Measurements from ENCODE around the gene COL6A1.
"Not testable (repeated sequence)": the region's sequence is repeated elsewhere in the genome, so short reads cannot be mapped to it uniquely, and the experiment has no call there.

The COL6A1 gene

DNA sequence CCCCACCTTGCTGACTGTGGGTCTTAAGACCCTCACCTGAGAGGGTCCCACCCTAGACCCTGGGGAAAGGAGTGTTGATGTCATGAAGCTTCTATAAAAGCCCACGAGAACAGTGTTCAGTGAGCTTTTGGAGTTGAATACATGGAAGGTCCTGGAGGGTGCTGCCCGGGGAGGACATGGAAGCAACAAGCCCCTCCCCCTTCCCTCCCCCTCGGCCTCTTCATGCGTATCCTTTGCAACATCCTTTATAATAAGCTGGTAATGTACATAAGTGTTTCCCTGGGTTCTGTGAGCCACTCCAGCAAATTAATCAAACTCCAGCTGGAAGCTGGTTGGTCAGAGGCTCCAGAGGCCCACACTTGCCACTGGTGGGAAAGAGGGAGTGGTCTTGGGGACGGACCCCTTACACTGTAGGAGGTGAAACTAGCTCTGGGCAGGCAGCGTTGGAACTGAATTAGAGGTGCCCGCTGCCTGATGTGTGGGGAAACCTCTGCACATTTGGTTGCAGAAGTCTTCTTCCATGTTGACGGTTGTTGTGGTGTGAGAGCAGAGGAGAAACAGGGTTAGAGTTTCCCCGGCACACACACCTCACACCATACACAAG lies 14.7 kb upstream of the COL6A1 start:
- DNase-seq: no peak

DNA sequence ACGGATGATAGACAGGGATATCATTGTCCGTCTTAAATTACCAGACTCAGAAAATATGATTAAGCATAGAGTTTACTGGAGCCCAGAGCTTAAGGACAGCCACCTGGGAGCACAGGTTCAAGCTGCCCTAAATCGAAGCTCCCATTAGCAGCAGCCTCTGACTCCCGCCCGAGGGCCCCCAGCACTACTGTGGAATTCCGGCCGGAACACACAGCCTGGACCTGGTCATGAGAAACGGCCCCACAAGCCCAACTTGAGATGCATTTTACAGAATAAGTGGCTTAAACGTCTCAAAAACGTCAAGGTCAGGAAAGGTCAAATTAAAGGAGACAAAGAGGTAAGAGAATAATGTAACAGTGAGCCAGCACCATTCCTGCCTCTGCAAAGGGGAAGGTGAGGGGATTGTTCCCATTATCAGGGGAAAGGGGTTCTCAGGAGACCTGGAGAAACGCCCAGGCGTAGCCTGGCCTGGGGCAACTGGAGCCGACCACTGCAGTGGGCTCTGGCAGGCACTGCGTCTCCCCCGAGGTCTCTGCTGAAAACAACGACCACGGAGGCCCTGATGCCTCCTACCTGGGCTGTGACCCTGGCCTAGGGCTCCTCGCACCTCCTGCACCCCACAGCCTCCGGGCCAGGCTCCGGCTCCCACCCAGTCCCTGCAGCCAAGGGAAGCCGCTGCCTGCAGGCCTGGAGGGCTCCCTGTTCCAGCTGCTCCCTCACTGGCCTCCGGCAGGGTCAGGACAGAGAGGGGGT lies 11.5 kb upstream of the COL6A1 start:
- DNase-seq: no peak

DNA sequence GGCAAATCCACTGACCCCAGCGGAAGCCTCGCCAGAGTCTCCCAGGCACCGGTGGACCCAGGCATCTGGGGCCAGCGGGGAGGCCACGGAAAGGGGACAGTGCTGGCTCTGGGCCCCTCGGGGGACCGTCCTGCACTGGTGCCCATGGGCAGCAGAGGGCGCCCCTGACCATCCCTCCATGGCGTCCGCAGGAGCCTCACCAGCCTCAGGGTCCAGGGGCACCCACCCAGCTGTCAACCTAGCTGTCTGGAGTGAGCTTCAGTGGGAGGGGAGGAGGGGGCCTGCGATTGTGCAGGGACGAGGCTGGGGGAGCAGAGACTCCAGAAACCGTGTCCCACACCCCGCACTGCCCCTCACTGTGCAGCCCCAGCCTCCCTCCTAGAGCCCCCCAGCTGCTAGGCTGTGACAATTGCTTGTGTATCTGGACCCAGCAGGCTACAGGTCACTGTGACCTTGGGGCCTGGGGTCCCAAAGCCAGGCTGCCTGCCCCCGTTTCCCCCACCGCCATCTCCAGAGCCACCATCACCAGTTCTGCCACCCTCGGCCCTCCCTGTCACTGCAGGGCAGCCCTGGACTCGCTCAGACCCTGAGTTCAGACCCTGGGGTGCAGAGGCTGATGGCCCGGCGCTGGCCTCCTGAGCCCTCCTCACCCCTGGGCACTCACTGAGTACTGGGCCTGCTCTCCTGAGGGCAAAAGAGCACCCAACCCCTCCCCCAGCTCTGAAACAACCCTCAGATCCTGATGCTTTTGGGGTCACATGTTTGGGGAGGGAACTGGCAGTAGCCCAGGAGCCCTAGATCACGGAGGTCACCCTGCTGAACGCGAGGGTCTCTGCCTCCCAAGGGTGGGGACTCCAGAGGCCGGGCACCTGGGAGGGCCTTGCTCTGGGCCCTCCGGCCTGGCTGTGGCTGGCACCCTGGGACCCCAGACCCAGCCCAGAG lies 10.6 kb upstream of the COL6A1 start:
- DNase-seq: peak; percentile 55

DNA sequence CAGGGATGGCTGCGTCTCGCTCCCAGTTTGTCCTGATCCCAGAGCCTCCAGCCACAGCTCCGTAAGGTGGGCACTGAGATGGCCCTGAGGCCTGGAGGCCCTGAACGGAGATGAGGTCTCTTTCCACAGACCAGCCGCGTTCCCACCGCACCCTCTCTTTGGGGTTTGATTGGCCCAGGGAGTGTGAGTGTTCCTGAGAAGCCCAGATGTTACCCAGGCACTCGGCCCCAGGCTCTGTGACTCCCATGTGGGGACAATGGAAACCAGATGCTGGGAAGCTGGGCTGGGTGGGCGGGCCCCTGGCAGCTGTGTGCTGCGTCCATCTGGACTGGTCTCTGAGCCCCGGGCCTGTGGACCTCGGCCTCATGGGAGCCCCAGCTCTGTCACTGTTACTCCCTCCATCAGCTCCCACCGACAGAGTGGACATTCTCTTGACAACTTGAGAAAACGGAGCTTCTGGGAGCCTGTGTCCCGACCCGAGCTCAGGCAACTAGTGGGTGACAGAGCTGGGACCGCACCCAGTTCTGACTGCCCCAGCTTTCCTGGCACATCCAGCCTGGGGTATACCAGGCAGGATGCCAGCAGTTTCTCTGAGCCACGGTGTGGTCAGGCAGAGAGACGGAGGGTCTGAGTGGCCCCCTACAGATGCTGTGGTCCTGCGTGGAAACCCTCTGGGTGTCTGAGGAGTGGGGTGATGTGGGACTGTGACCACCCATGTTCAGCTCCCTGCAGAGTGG lies 9.8 kb upstream of the COL6A1 start:
- DNase-seq: no peak

DNA sequence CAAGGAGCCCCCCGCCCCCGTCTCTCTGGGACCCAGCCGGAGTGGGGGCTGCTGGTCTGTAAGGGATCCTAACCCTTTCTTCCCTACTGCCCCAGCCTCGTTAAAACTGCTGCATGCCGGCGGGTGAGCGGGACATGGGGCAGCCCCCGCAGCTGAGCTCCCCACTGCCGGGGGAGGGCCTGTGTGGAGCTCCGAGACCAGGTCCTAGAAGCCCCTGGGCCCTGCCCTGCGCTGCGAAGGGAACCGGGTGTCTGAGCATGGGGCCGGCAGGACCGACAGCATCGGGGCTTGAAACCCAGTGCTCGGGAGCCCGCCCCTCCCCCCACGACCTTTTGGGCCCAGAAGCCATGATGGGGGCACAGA lies 9.2 kb upstream of the COL6A1 start:
- DNase-seq: no peak

DNA sequence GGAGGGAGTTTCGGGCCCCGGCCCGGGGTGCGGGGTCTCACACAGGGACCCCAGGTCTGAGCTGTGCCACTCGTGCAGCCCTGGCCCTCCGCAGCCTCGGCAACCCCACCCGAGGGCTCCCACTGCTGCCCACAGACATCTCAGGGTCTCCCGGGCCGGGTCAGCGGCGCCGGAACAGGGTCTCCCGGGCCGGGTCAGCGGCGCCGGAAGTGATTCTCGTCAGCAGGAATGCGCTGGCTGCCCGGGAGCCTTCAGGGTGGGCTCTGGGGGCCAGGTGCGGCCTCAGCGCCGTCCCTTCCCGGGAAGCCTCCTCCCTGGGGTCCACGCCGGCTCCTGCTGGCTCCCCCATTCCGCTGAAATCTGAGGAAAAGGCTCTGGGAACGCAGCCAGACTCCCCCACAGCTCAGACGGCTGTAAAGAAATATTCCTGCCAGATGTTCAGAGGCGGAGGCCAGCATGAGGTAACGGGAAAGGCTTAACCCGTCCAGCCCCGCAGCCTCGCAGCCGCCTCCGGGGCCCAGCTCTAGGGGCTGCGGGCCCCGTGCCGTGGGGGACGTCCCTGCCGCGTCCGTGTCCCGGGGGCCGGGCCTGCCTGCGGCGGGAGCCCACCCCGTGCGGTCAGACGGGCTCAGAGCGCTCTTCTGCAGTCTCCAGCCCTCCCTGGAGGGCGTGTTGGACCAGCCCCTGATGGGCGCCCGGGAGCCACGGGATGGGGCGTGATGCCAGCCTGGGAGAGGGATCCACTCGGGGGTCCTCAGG lies 8.7 kb upstream of the COL6A1 start:
- peak; percentile 49 for DNase-seq

DNA sequence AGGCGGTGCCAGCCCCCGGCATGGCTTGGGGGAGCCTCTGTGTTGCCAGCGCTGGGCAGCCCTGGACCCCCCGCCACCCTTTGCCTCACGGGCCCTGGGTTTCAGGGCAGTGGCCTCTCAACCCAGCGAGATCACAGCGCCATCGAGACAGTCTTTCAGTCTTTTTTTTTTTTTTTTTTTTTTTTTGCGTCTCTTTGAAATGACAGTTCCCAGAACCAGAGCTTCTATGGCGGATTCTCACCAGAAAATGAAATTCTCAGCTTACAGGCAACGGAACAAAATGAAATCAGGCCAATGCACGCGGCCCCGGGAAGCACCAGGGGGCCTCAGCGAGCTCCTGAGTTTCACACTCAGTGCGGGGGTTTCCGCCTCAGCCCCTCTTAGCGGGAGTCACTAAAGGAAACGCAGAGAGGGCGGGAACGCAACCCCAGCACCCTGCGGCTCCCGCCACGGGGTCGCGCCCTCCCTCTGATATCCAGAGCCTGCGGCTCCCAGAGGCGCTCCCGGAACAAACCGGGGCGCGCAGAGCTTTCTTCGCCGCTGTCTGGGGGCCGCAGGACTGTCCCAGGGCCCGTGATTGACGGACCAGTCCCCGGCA lies 8.0 kb upstream of the COL6A1 start:
- peak; percentile 60 for DNase-seq

DNA sequence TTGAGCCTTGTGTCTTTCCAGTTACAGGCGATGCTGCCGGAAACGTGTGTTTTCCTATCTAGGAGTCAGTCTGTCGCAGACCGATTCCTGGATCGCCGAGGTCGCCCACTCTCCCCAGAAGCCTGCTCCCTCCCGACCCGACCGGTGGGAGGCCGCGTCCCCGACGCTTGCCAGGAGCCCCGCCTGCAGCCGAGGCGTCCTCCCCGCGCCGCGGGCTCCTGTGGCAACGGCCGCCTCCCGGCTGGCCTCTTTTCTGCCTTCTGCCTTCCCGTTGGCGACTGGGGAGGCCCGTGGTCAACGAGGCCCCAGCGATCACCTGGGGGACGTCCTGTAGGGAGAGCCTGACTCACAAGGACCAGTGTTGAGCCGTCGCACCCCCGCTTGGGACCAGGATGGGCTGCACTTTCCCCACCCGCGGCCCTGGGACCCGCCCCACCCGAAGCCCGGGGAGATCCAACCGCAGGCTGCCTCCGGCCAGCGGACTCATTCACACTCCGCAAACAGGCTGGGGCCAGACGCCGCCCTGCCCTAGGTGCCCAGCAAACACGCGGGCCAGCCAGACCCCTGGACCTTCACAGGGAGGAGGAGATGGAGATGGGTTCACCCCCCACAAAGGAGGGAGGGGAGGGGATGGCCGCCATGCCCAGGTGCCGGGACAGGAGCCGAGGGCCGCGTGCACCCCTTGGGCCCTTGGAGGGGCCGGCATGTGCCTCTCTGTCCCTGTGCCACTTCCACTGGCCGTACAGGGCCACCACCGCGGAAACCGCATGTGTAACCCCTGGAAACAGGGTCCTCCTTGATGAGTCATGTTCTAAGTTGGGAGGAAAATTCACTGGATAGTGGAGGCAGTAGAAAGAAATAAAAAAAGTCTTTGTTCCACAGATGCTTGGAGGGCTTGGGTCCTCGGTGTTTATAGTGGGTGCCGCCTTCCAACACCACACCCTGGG lies 7.2 kb upstream of the COL6A1 start:
- peak; percentile 70 for DNase-seq

DNA sequence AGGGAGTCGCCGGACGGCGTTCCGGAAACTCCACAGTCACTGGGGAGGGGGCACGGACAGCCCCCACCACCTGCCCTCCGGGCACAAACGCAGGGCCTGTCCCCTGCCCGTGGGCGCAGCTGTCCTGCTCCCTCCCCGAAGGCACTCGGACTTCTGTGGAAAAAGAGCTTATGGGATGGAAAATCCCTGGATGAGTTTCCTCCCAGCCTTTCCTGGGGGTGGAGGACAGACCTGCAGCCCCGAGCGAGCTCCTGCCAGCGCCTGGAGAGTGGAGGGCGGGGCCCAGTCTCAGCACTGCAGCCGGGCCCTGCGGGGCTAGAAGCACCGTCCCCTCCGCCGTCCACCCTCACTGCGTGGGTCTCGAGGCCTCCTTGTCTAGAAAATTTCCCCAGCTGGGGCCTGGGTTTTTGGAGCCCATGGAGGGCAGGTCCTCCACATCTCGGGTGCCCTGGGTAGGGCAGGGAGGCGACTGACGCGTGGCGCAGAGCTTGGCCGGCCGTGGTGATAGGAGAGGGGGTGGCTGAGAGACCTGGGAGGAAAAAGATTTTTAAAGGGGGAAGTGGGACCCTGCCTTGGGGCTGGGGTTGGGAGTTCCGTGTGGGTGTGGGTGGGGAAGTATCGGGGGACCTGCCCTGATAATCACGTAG lies 6.4 kb upstream of the COL6A1 start:
- peak; percentile 19 for DNase-seq

DNA sequence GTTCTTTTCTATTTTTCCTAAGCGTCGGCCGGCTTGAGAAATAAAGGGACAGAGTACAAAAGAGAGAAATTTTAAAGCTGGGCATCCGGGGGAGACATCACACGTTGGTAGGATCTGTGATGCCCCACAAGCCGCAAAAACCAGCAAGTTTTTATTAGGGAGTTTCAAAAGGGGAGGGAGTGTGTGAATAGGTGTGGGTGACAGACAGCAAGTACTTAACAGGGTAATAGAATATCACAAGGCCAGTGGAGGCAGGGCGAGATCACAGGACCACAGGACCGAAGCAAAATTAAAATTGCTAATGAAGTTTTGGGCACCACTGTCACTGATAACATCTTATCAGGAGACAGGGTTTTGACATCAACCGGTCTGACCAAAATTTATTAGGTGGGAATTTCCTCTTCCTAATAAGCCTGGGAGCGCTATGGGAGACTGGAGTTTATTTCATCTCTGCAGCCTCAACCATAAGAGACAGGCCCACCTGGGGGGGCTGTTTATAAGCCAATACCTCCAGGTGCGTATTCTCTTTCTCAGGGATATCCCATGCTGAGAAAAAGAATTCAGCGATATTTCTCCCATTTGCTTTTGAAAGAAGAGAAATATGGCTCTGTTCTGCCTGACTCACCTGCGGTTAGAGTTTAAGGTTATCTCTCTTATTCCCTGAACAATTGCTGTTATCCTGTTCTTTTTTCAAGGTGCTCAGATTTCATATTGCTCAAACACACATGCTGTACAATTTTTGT lies 5.7 kb upstream of the COL6A1 start:
- DNase-seq: not testable (repeated sequence)

DNA sequence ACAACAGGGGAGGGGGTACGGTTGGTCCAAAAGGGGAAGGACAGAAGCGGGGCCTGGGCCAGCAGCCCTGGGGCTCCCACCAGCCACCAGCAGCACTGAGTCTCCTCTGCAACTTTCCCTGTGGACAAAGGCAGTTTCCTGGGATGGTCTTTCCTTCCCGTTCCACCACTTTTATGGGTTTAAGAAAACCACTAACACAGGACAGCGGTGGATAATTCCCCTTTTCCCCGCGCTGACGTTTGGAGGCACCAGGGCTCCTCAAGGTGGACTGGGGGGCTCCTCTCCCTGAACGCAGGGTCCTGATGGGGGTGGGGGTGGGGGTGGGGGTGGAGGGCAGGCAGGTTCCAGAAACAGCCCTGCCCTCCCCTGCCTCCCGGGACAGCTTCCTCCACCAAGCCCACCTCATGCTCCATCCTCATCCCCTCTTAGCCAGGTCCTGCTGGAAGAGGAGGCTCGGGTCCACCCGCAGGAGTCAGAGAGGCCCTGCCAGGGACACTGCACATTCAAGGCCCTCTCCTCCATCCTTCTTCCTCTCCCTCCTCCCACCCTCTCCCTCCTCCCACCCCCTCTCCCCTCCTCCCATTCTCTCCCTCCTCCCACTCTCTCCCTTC lies 4.8 kb upstream of the COL6A1 start:
- no peak for DNase-seq

DNA sequence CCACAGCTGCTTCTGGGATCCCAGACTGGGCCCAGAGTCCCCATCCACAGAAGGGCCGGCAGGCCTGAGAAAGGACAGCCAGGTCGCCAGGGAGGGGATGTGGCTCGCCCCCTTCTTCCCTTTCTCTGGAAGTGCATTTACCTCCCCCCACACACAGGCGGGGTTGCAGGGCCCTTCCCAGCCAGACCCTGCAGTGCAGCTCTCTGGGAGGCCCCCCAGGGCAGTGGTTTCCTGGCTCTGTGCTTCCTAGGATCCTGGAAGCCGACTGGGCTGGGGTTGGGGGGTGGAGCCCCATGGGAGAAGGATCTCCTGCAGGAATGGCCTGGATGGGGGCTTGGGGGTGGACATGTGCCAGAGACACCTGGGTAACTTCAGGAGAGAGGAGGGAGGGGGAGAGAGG lies 4.2 kb upstream of the COL6A1 start:
- no peak for DNase-seq

DNA sequence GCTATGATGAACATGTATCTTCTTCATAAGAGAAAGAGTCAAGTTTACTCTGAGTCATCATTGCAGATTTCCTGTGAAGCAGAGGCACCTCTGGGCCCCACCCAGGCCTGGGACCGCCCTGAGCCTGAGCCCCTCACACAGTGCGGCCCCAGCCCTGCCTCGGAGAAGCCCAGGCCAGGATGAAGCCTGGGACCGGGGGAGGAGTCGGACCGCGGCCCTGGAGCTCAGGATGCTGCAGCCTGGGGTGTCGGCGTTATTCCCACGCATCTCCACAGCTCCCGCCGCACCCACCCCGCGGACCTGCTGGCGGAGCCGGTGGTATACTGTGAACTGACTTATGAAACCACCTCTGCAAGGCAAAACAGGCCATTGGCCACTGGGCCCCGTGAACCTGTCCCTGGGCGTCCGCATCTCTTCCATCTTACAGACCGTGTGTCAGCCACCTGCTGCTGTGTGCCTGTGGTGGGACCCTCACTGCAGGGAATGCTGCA lies 2.4 kb upstream of the COL6A1 start:
- peak; percentile 31 for DNase-seq

DNA sequence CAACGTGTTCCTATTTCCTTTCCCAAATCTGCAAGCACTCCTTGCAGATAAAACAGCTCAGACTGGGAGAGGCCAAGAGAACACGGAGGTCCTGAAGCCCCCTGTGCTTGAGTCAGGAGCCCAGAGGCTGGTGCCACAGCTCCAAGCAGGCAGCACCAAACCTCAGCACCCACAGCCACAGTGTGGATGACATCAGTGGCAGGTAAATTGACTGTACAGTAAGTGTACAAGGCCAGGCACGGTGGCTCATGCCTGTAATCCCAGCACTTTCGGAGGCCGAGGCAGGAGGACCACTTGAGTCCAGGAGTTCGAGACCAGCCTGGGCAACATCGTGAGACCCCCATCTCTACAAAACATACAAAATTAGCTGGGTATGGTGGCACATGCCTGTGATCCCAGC lies 1.9 kb upstream of the COL6A1 start:
- peak; percentile 12 for DNase-seq

DNA sequence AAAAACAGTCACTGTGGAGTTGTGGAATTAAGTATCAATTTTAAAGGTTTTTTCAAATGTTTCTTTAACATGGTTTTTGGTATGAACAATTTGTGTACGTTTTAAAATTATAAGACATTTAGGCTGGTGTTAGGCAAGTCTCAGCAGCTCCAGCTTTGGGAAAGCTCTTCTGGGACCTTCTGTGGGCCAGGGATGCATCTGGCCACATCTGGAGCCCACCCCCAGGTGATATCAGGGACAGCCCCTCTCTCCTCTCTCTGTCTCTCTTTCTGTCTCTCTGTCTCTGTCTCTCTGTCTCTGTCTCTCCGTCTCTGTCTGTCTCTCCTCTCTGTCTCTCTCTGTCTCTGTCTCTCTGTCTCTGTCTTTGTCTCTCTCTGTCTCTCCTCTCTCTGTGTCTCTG lies 1.3 kb upstream of the COL6A1 start:
- DNase-seq: no peak

DNA sequence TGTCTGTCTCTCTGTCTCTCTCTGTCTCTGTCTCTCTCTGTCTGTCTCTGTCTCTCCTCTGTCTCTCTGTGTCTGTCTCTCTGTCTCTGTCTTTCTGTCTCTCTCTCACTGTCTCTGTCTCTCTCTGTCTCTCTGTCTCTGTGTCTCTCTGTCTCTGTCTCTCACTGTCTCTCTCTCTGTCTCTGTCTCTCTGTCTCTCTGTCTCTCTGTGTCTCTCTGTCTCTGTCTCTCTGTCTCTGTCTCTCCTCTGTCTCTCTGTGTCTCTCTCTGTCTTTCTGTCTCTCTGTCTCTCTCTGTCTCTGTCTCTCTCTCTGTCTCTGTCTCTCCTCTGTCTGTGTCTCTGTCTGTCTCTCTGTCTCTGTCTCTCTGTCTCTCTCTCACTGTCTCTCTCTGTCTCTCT lies 873 bp upstream of the COL6A1 start:
- no peak for DNase-seq

DNA sequence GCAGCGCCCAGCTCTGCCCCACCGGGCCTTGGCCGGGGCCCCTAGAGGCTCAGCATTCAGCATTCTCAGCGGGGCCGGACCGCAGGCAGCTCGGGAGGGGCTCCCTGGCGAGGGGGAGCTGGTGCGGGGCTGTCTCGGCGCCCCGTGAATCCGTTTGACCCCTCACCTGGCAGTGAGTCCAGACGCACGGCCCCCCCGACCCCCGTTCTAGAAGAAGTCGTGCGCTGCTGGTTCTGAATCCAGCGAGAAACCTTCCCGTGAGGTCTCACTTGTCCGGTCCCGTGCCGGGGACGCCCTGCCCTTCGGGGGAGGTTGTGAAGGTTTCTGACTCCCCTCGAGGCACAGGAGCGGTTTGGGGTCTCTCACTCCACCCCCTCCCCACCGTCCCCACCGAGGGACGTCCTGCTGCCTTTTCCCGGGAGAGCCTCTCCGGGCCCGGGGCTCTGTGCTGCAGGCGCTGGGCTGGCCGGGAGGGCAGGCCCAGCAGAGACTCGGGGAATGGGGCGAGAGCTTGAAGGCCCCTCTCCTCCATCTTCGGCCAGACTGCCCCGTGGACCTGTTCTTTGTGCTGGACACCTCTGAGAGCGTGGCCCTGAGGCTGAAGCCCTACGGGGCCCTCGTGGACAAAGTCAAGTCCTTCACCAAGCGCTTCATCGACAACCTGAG lies 655 bp downstream of the COL6A1 start:
- DNase-seq: peak; percentile 49

All from DMS53 (cell line).